GM13976 (cell line): ENCODE measurements around the gene KANTR.

Experiments used
- DNase-seq: peaks from one replicate; pipeline ENCODE4 v3.0.0; 2012; ENCODE audit warnings: low spot score
- CTCF ChIP-seq: IDR thresholded peaks from 2 replicates; pipeline ENCODE4 v1.5.1; 2012; ENCODE audit warnings: borderline replicate concordance, mild to moderate bottlenecking; ENCODE audit not compliant: insufficient read depth; ENCODE audit errors: extremely low read depth, missing control alignments, control extremely low read depth
- in situ Hi-C: fragments of 300-500 bp; cut with MboI; formaldehyde crosslinking; loops from one replicate; pipeline ENCODE4 v1.12.0; 2022; ENCODE audit warnings: low sequenced_read_pairs, mixed read lengths, inconsistent platforms; ENCODE audit not compliant: unreplicated experiment

Gene KANTR

GRCh38 chrX:53093748-53094581, at the start of gene KANTR:
Gene KANTR (plus strand): TSS chrX:53094142. CDS start chrX:53124273, 30,131 bp downstream.
- no peak for TF ChIP-seq CTCF
- DNase-seq: peak; percentile 87
- in situ Hi-C loops: no loop called here

- no peak for DNase-seq
- in situ Hi-C loops: no loop called here
- TF ChIP-seq CTCF: no peak
Observed at GRCh38 chrX:53044995-53045394, 48.9 kb upstream of the KANTR start.

GRCh38 chrX:53047228-53047627, 46.7 kb upstream of the KANTR start:
- no peak for TF ChIP-seq CTCF
- DNase-seq: no peak
- in situ Hi-C loops: no loop called here

GRCh38 chrX:53048169-53049126, 45.5 kb upstream of the KANTR start, which contains the start of gene GPR173:
Gene GPR173 (plus strand): TSS chrX:53048789. CDS start chrX:53076622, 27,833 bp downstream.
- no peak for TF ChIP-seq CTCF
- DNase-seq: no peak
- in situ Hi-C loops: no loop called here

- no peak for DNase-seq
- in situ Hi-C loops: no loop called here
- TF ChIP-seq CTCF: no peak
Observed at GRCh38 chrX:53049127-53049517, 44.8 kb upstream of the KANTR start.

GRCh38 chrX:53050841-53051240, 43.1 kb upstream of the KANTR start:
- DNase-seq: no peak
- in situ Hi-C loops: no loop called here
- TF ChIP-seq CTCF: no peak
